ENCODE results near the gene TMC6. TPM values are rescaled to one million over a fixed set of nuclear protein-coding genes. Genes with fewer than 3 reads are reported as not detected.

The TMC6 gene
- polyA plus RNA-seq, 1 donor (not counting 4 experiments of a cell fraction or from before 2014, with no cell fraction given), result 20.4 TPM

GRCh38 chr17:78147315-78147998 lies 18.9 kb upstream of the TMC6 start:
- Histone ChIP-seq H3K9me1 (ENCODE audit: control insufficient read depth, extremely low read depth, insufficient read depth, low read length) (no peaks in the 10 kb centered on the region), H3K9me3 (ENCODE audit: control insufficient read depth, low read depth, low read length) (no peaks in the 10 kb centered on the region), H3K4me3 (ENCODE audit: control insufficient read depth in 2 of 3, extremely low read depth in 1 of 3, insufficient read depth in 2 of 3, low read depth in 1 of 3, low read length in 3 of 3) (no peak overlapping the region), H2AFZ (ENCODE audit: control insufficient read depth, low read length) (no peak overlapping the region), H4K20me1 (ENCODE audit: control insufficient read depth, extremely low read depth, insufficient read depth, low read length) (no peaks in the 10 kb centered on the region), H3K27ac (ENCODE audit: control insufficient read depth, insufficient read depth, low read length) (no peak overlapping the region), H3K27me3 (ENCODE audit: control insufficient read depth, extremely low read depth, insufficient read depth, low read length) (peaks cover 8% of the 10 kb centered on the region), H3K36me3 (ENCODE audit: control insufficient read depth in 2 of 2, extremely low read depth in 1 of 2, insufficient read depth in 2 of 2, low read length in 2 of 2) (no peaks in the 10 kb centered on the region), H3K4me1 (ENCODE audit: control insufficient read depth, extremely low read depth, insufficient read depth, low read length) (peaks cover 33% of the 10 kb centered on the region), H3K4me2 (ENCODE audit: control insufficient read depth, extremely low read depth, insufficient read depth, low read depth, low read length) (no peak overlapping the region), H3K9ac (ENCODE audit: control insufficient read depth, extremely low read depth, insufficient read depth, low read length) (no peak overlapping the region), H3K79me2 (ENCODE audit: control insufficient read depth, insufficient read depth, low read length) (no peaks in the 10 kb centered on the region)
- dilution Hi-C loops (cut with MboI; ENCODE audit: extremely low pct_ligation_motif_present, low sequenced_read_pairs), result no loop called here
- DNase-seq (ENCODE audit: low read depth, low spot score) (no peak), FAIRE-seq (peak; percentile 13)
- TF ChIP-seq CTCF (optimal IDR thresholded peaks at IDR 0.05 in 1 of 3, IDR thresholded peaks at IDR 0.05 in 1 of 3, conservative IDR thresholded peaks at IDR 0.05 in 1 of 3; ENCODE audit: extremely low read depth in 1 of 3, insufficient read depth in 2 of 3, low read length in 3 of 3) (no peak), EZH2 (IDR thresholded peaks at IDR 0.05; ENCODE audit: low read length) (no peak)

- Histone ChIP-seq H3K9me1 (ENCODE audit: control insufficient read depth, extremely low read depth, insufficient read depth, low read length) (no peaks in the 10 kb centered on the region), H3K9ac (ENCODE audit: control insufficient read depth, extremely low read depth, insufficient read depth, low read length) (no peak overlapping the region), H3K27ac (ENCODE audit: control insufficient read depth, insufficient read depth, low read length) (no peak overlapping the region), H3K27me3 (ENCODE audit: control insufficient read depth, extremely low read depth, insufficient read depth, low read length) (peaks cover 8% of the 10 kb centered on the region), H3K4me2 (ENCODE audit: control insufficient read depth, extremely low read depth, insufficient read depth, low read depth, low read length) (no peak overlapping the region), H3K36me3 (ENCODE audit: control insufficient read depth in 2 of 2, extremely low read depth in 1 of 2, insufficient read depth in 2 of 2, low read length in 2 of 2) (no peaks in the 10 kb centered on the region), H2AFZ (ENCODE audit: control insufficient read depth, low read length) (no peak overlapping the region), H3K9me3 (ENCODE audit: control insufficient read depth, low read depth, low read length) (no peaks in the 10 kb centered on the region), H3K4me1 (ENCODE audit: control insufficient read depth, extremely low read depth, insufficient read depth, low read length) (peaks cover 38% of the 10 kb centered on the region), H3K4me3 (ENCODE audit: control insufficient read depth in 2 of 3, extremely low read depth in 1 of 3, insufficient read depth in 2 of 3, low read depth in 1 of 3, low read length in 3 of 3) (no peak overlapping the region), H4K20me1 (ENCODE audit: control insufficient read depth, extremely low read depth, insufficient read depth, low read length) (no peaks in the 10 kb centered on the region), H3K79me2 (ENCODE audit: control insufficient read depth, insufficient read depth, low read length) (no peaks in the 10 kb centered on the region)
- FAIRE-seq (no peak), DNase-seq (ENCODE audit: low read depth, low spot score) (no peak)
- dilution Hi-C loops (cut with MboI; ENCODE audit: extremely low pct_ligation_motif_present, low sequenced_read_pairs), result no loop called here
- TF ChIP-seq CTCF (optimal IDR thresholded peaks at IDR 0.05 in 1 of 3, IDR thresholded peaks at IDR 0.05 in 1 of 3, conservative IDR thresholded peaks at IDR 0.05 in 1 of 3; ENCODE audit: extremely low read depth in 1 of 3, insufficient read depth in 2 of 3, low read length in 3 of 3) (no peak), EZH2 (IDR thresholded peaks at IDR 0.05; ENCODE audit: low read length) (no peak)
These were observed 18.3 kb upstream of the TMC6 start for GRCh38 chr17:78146881-78147280.

Measured in keratinocyte (primary cell).